Smooth muscle cell (in vitro differentiated cells): ENCODE results near the gene SHISA6. TPM values are rescaled to one million over a fixed set of nuclear protein-coding genes. Genes with fewer than 3 reads are reported as not detected.

Experiments used
- DNase-seq: peaks from one replicate; lab custom pipeline; 2025; ENCODE audit not compliant: unreplicated experiment; lab: John Stamatoyannopoulos, UW
- H2AFZ ChIP-seq: fragments of 200-600 bp; sonication (generic); 2 replicates; pipeline ENCODE4 v1.6.0; 2016; ENCODE audit warnings: antibody characterized with exemption, low read depth, mild to moderate bottlenecking
- H3F3A ChIP-seq: fragments of 200-600 bp; sonication (generic); 2 replicates; pipeline ENCODE4 v1.6.0; 2017; ENCODE audit warnings: antibody characterized with exemption, low read depth
- H3K27ac ChIP-seq: fragments of 200-600 bp; sonication (generic); 2 replicates; pipeline ENCODE4 v1.5.1; 2016; ENCODE audit warnings: low read depth, mild to moderate bottlenecking
- H3K27me3 ChIP-seq: fragments of 200-600 bp; sonication (generic); 2 replicates; pipeline ENCODE4 v1.6.1; 2016; ENCODE audit warnings: low read depth, mild to moderate bottlenecking
- H3K36me3 ChIP-seq: fragments of 200-600 bp; sonication (generic); 2 replicates; pipeline ENCODE4 v1.5.1; 2016; ENCODE audit warnings: low read depth
- H3K4me1 ChIP-seq: fragments of 200-600 bp; sonication (generic); 2 replicates; pipeline ENCODE4 v1.5.1; 2016; ENCODE audit warnings: low read depth
- H3K4me2 ChIP-seq: fragments of 200-600 bp; sonication (generic); 2 replicates; pipeline ENCODE4 v1.6.0; 2016; ENCODE audit warnings: mild to moderate bottlenecking
- H3K4me3 ChIP-seq: fragments of 200-600 bp; sonication (generic); 2 replicates; pipeline ENCODE4 v1.5.1; 2016; ENCODE audit warnings: mild to moderate bottlenecking
- H3K79me2 ChIP-seq: fragments of 200-600 bp; sonication (generic); 2 replicates; pipeline ENCODE4 v1.6.0; 2016; ENCODE audit warnings: low read depth, mild to moderate bottlenecking
- H3K9ac ChIP-seq: fragments of 200-600 bp; sonication (generic); 2 replicates; pipeline ENCODE4 v1.6.0; 2016; ENCODE audit warnings: low read depth
- H3K9me3 ChIP-seq: fragments of 200-600 bp; sonication (generic); replicated peaks from 2 replicates; pipeline ENCODE4 v1.5.1; 2016; ENCODE audit warnings: low read depth
- H4K20me1 ChIP-seq: fragments of 200-600 bp; sonication (generic); 2 replicates; pipeline ENCODE4 v1.6.0; 2016; ENCODE audit warnings: low read depth
- CTCF ChIP-seq: fragments of 200-600 bp; sonication (generic); IDR thresholded peaks from 2 replicates; pipeline ENCODE4 v1.5.1; 2017; ENCODE audit warnings: borderline replicate concordance, mild to moderate bottlenecking, antibody characterized with exemption; ENCODE audit not compliant: insufficient read depth, poor library complexity, severe bottlenecking
- WGBS: methylation state at CpG from one replicate; pipeline ENCODE4 v1.1.7; 2016; ENCODE audit warnings: low lambda C conversion rate; 5-methylcytosine and 5-hydroxymethylcytosine counted together
- polyA plus RNA-seq: library from polyadenylated mRNA; unstranded; fragments of >200 nt; fragmentation: Nextera tagmentation; extraction: Ambion mirVana; gene quantifications from 2 replicates; pipeline ENCODE4 v1.2.1, GENCODE V29; 2016
- total RNA-seq: library from RNA; depleted of rRNA; stranded (reverse); fragments of >200 nt; gene quantifications from 2 replicates; pipeline ENCODE4 v1.2.3, GENCODE V29; 2014

SHISA6 gene
- total and polyA plus RNA-seq, 2 experiments from 2014 or later = 0.04 to 0.35 TPM

- Histone ChIP-seq H3K9me3 (no peaks in the 10 kb centered on the region), H3K4me2 (no peak overlapping the region), H3K36me3 (no peaks in the 10 kb centered on the region), H3K79me2 (no peaks in the 10 kb centered on the region), H3K9ac (no peak overlapping the region), H3K27me3 (no peaks in the 10 kb centered on the region), H3K27ac (no peak overlapping the region), H3K4me3 (no peak overlapping the region), H3K4me1 (no peaks in the 10 kb centered on the region), H4K20me1 (no peaks in the 10 kb centered on the region), H3F3A (no peaks in the 10 kb centered on the region), H2AFZ (no peak overlapping the region)
- DNase-seq = no peak
- WGBS = 89% methylated on average over 10 of the region's 10 CpGs
- no peak for TF ChIP-seq CTCF
Observed at GRCh38 chr17:11294826-11295225, 53.8 kb downstream of the SHISA6 start.

DNA sequence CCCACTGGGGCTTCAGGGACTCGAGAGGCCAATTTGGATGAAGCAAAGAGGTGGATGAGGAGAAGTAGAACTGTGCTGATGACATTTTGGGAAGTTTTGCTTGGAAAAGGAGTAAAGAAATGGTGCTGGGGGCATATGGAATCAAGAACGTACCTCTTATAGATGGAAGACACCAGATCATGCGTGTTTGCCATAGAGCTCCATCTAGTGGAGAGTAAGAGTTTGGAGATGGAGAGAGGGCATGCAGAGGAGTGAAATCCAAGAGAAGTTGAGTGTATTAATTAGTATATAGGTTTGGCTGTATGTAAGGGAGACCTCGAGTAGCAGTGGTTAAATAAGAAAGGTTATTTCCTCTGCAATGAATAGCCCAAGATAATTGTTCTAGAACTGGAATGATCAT is 56.0 kb downstream of the SHISA6 start:
- Histone ChIP-seq H3K4me3 (no peak overlapping the region), H3K36me3 (no peaks in the 10 kb centered on the region), H2AFZ (no peak overlapping the region), H3K4me1 (no peaks in the 10 kb centered on the region), H3K27ac (no peak overlapping the region), H3F3A (no peaks in the 10 kb centered on the region), H3K27me3 (no peaks in the 10 kb centered on the region), H3K79me2 (no peaks in the 10 kb centered on the region), H4K20me1 (no peaks in the 10 kb centered on the region), H3K9me3 (no peaks in the 10 kb centered on the region), H3K9ac (no peak overlapping the region), H3K4me2 (no peak overlapping the region)
- TF ChIP-seq CTCF = peak; percentile 51
- DNase-seq = no peak
- 42% methylated on average over 4 of the region's 4 CpGs for WGBS

DNA sequence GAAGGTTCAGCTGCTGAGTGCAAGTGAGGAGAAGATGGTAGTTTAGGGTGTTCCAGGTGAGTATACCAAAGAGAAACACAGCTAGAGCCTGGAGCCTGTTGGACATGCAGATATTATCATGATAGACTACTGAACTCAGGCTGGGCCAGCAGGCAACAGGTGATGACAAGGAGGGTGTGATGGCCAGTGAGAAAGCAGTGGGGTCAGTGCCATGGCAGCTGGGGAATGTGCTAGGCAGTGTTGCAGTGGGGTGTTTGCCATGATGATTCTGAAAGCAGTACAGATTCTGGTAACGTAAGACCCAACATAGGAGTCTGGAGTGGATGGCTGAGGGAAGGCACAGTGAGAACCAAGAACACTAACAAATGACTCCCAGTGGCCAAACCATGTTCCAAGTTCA is 57.4 kb downstream of the SHISA6 start:
- no peak overlapping the region for H3K4me3 ChIP-seq
- no peak overlapping the region for H3K27ac ChIP-seq
- no peak for DNase-seq
- H3K4me2 ChIP-seq = no peak overlapping the region
- no peaks in the 10 kb centered on the region for H3F3A ChIP-seq
- TF ChIP-seq CTCF = no peak
- H3K9ac ChIP-seq = no peak overlapping the region
- no peaks in the 10 kb centered on the region for H3K79me2 ChIP-seq
- H4K20me1 ChIP-seq = no peaks in the 10 kb centered on the region
- H3K36me3 ChIP-seq = no peaks in the 10 kb centered on the region
- no peak overlapping the region for H2AFZ ChIP-seq
- no peaks in the 10 kb centered on the region for H3K27me3 ChIP-seq
- no peaks in the 10 kb centered on the region for H3K4me1 ChIP-seq
- no peaks in the 10 kb centered on the region for H3K9me3 ChIP-seq
- WGBS = 95% methylated on average over 1 of the region's 1 CpG

- no peaks in the 10 kb centered on the region for H3F3A ChIP-seq
- H3K36me3 ChIP-seq = no peaks in the 10 kb centered on the region
- H3K4me3 ChIP-seq = no peak overlapping the region
- no peak for DNase-seq
- no peaks in the 10 kb centered on the region for H4K20me1 ChIP-seq
- H3K4me2 ChIP-seq = no peak overlapping the region
- 92% methylated on average over 7 of the region's 7 CpGs for WGBS
- no peak overlapping the region for H2AFZ ChIP-seq
- H3K27ac ChIP-seq = no peak overlapping the region
- H3K9ac ChIP-seq = no peak overlapping the region
- H3K4me1 ChIP-seq = no peaks in the 10 kb centered on the region
- no peaks in the 10 kb centered on the region for H3K27me3 ChIP-seq
- H3K9me3 ChIP-seq = no peaks in the 10 kb centered on the region
- no peaks in the 10 kb centered on the region for H3K79me2 ChIP-seq
- no peak for TF ChIP-seq CTCF
Observed at GRCh38 chr17:11300201-11300600, 59.2 kb downstream of the SHISA6 start.
